HL-60 (cell line): ENCODE data around the gene DYRK1A.

ENCODE experiments used
- GABPA ChIP-seq: IDR thresholded peaks from 2 replicates; pipeline ENCODE4 v1.6.1; 2012; ENCODE audit warnings: low read depth
- POLR2AphosphoS5 ChIP-seq: IDR thresholded peaks from 2 replicates; pipeline ENCODE4 v1.6.1; 2012; ENCODE audit warnings: low read depth
- TF ChIP-seq, protein P1 (sequence below): IDR thresholded peaks from one replicate; pipeline ENCODE4 v1.5.1; 2011; ENCODE audit warnings: low read length, control low read depth, inconsistent platforms; ENCODE audit not compliant: insufficient read depth
- TF ChIP-seq, protein P2 (sequence below): IDR thresholded peaks from 2 replicates; pipeline ENCODE4 v1.6.1; 2012; ENCODE audit warnings: low read depth; ENCODE audit not compliant: insufficient replicate concordance

DNA sequence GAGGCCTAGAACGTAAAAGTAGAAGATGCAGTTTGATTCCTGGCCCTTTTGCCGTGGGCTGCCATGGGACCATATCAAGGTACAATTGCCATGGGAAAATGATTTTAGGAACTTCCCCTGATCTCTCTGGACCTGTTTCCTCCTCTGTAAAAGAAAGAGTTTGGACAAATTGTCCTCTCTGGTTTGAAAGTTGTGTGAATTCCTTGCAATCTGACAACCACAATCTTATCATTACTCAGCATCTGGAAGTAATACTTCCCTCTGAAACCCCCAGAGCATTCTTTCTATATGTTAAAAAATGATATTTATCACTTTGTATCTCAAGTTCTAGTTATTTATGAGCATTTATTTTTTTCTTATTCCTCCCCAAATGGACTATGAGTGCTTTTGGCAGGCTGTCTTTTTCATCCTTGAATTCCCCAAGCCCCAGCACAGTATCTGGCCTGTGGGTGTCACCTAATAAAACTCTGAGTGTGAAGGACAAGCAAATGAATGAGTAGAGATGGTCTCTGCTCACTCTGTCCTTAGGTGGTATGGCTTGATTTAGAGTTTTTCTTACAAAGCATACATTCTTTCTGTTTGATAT, 181.1 kb downstream of the DYRK1A start:
- no peak for TF ChIP-seq POLR2AphosphoS5
- TF ChIP-seq, protein P1, sequence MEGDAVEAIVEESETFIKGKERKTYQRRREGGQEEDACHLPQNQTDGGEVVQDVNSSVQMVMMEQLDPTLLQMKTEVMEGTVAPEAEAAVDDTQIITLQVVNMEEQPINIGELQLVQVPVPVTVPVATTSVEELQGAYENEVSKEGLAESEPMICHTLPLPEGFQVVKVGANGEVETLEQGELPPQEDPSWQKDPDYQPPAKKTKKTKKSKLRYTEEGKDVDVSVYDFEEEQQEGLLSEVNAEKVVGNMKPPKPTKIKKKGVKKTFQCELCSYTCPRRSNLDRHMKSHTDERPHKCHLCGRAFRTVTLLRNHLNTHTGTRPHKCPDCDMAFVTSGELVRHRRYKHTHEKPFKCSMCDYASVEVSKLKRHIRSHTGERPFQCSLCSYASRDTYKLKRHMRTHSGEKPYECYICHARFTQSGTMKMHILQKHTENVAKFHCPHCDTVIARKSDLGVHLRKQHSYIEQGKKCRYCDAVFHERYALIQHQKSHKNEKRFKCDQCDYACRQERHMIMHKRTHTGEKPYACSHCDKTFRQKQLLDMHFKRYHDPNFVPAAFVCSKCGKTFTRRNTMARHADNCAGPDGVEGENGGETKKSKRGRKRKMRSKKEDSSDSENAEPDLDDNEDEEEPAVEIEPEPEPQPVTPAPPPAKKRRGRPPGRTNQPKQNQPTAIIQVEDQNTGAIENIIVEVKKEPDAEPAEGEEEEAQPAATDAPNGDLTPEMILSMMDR, result no peak
- TF ChIP-seq, protein P2, sequence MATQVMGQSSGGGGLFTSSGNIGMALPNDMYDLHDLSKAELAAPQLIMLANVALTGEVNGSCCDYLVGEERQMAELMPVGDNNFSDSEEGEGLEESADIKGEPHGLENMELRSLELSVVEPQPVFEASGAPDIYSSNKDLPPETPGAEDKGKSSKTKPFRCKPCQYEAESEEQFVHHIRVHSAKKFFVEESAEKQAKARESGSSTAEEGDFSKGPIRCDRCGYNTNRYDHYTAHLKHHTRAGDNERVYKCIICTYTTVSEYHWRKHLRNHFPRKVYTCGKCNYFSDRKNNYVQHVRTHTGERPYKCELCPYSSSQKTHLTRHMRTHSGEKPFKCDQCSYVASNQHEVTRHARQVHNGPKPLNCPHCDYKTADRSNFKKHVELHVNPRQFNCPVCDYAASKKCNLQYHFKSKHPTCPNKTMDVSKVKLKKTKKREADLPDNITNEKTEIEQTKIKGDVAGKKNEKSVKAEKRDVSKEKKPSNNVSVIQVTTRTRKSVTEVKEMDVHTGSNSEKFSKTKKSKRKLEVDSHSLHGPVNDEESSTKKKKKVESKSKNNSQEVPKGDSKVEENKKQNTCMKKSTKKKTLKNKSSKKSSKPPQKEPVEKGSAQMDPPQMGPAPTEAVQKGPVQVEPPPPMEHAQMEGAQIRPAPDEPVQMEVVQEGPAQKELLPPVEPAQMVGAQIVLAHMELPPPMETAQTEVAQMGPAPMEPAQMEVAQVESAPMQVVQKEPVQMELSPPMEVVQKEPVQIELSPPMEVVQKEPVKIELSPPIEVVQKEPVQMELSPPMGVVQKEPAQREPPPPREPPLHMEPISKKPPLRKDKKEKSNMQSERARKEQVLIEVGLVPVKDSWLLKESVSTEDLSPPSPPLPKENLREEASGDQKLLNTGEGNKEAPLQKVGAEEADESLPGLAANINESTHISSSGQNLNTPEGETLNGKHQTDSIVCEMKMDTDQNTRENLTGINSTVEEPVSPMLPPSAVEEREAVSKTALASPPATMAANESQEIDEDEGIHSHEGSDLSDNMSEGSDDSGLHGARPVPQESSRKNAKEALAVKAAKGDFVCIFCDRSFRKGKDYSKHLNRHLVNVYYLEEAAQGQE, result no peak
- TF ChIP-seq GABPA, result no peak
